Activated naive CD4-positive, alpha-beta T cell treated with anti-CD3 and anti-CD28 coated beads, Interleukin-2, amount 50 U/mL, for 72 hours (primary cell): ENCODE measurements around the gene GTSE1. TPM values are rescaled to one million over a fixed set of nuclear protein-coding genes. Genes with fewer than 3 reads are reported as not detected.

Experiments used
- ATAC-seq, 2 donors: fragments of 150-1000 bp; cut with Tn5 transposase; 2 replicates each; pipeline ENCODE4 v1.10.0; 2021; ENCODE audit warnings: mild to moderate bottlenecking in 2 of 2, moderate library complexity in 2 of 2
- DNase-seq, 2 donors: peaks; one replicate each; pipeline ENCODE4 v3.0.0; 2021 to 2022; ENCODE audit warnings: low spot score in 2 of 2
- H3K27ac Mint-ChIP-seq, 2 donors: one replicate each; pipeline ENCODE4 v1.8.0; 2022; ENCODE audit warnings: mild to moderate bottlenecking in 2 of 2, mixed read lengths in 2 of 2
- H3K36me3 Mint-ChIP-seq, 2 donors: one replicate each; pipeline ENCODE4 v1.8.0; 2022; ENCODE audit warnings: mixed read lengths in 2 of 2
- H3K9me3 Mint-ChIP-seq, 2 donors: one replicate each; pipeline ENCODE4 v1.8.0; 2022; ENCODE audit warnings: mixed read lengths in 2 of 2
- total RNA-seq, 2 donors: library from RNA; stranded (reverse); gene quantifications; one replicate each; pipeline ENCODE4 v1.2.3, GENCODE V29; 2022

GTSE1 gene
- total RNA-seq, 2 donors from 2014 or later = 53.1 to 56.1 TPM

DNA sequence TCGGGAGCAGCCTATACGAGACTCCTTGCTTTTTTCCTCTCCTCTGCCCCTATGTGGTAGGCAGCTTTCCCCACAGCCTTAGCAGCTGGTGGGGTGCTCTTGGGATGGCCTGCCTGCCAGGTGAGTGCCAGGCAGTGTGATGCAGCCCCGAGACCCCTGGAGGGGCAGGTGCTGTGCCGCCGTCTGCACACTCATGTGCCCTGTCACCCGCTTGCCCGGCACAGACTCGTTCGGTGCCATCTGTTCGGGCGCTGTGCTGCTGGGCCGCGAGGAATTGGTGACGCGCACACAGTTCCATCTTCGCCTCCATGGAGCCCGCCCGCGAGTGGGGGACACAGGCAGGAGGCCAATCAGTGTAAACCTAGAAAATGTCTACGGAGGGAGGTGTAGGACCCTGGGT, 54.0 kb downstream of the GTSE1 start:
- Mint-ChIP-seq H3K36me3 (peaks cover 11 to 15% of the 10 kb centered on the region in 2 donors), H3K9me3 (no peaks in the 10 kb centered on the region), H3K27ac (peak overlapping the region in 1 of 2 donors; percentile 39)
- no peak for DNase-seq
- no peak for ATAC-seq

DNA sequence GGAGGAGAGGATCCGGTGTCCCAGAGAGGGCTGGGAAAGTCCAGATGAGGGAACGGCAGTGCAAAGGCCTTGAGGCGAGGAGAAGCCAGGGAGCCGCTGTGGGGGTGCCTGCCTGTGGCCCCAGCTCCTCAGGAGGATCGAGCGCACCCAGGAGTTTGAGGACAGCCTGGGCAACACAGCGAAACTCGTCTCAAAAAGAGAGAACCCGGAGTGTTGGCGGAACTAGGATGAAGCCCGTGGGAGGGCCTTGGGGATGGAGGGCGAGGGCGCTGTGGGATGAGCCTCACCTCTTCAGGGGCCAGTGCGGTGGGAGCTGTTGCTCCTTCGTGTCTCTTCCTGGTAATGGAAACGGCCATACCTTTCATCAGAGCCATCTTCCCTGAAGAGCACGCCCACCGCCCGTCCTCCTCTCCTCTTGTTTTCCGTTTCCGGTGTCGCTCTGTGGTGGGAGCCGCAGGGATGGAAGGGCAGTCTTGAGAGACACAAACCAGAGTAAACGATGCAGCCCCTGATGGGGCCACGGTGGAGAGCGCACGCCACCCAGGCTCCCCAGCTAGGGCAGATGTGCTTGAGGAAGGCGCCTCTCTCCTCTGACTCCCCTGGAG, 54.6 kb downstream of the GTSE1 start:
- DNase-seq = no peak
- H3K9me3 Mint-ChIP-seq = no peaks in the 10 kb centered on the region
- H3K27ac Mint-ChIP-seq = peak overlapping the region in 1 of 2 donors; percentile 39
- peaks cover 5 to 13% of the 10 kb centered on the region in 2 donors for H3K36me3 Mint-ChIP-seq
- ATAC-seq = no peak

DNA sequence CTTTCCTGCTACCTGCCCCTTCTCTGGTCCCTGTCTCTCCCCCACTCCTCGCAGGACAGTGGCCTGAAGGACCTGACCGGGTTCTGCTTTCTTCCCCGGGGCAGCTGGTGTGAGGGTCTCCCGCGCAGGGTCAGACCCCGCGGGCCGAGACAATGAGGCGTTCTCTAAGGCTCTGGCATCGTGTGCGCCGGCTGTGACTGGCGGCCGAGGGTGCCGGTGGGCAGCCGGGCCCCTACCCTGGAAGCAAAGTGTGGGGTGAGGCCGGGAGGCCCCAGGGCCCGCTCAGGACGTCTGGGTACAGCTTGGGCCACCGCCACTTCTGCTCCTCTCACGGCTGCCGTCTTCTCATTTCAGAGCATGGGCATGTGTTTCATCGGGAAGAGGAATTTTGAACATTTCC, 55.1 kb downstream of the GTSE1 start:
- Mint-ChIP-seq H3K9me3 (no peaks in the 10 kb centered on the region), H3K27ac (no peak overlapping the region), H3K36me3 (peaks cover 4 to 10% of the 10 kb centered on the region in 2 donors)
- DNase-seq (no peak), ATAC-seq (no peak)

DNA sequence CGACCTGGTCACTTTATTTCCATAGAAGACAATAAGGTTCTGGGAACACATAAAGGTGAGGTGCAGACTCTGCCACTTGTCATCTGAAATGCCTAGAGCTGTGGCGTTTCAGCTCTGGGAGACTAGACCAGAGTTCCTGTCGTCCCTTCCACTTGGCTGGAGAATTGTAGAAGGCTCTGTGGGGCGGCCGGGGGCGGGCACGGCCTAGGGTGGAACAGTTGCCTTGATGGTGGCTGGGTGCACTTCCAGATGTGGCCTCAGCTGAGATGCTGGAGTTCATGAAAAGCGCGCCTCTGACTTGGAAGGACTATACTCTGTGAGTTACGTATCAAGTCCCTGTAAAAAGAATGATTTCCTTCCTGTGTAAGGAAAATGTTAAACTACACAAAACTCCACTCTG, 55.6 kb downstream of the GTSE1 start:
- DNase-seq (no peak), ATAC-seq (no peak)
- Mint-ChIP-seq H3K9me3 (no peaks in the 10 kb centered on the region), H3K36me3 (peaks cover 4 to 10% of the 10 kb centered on the region in 2 donors), H3K27ac (peak overlapping the region in 1 of 2 donors; percentile 16)

DNA sequence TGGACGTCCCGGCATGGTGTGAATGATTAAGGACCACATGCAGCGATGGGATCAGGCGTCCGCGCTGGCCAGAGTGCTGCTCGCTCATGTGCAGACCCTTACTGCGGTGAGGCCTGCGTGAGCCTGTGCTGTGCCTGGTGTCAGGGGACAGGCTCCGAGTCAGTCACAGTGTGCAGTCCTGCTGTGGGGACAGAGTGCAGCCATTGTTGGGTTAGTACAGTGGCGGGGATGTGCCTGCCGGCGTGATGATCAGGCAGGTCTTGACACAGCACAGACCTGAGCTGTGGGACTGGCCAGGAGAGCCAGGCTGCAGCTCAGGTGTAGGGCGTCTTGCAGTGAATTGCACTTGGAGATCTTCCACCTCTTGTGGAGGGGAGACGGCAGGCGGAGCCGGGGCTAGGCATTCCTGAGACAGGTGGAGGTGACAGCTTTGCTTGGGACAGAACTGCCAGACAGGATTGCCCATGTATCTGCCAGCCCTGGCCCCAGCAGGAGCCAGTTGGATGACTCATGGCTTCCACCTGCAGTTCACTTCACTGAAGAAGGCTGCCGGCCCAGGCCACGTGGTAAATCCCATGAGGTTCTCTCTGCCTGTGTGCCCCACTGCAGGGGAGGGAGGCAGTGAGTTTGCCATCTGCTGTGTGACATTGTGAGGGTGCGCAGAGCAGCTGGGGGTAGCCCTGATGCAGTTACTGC, 56.2 kb downstream of the GTSE1 start:
- DNase-seq (no peak), ATAC-seq (peak in 1 of 2 donors; percentile 42)
- H3K9me3 Mint-ChIP-seq = no peaks in the 10 kb centered on the region
- H3K27ac Mint-ChIP-seq = peak overlapping the region; percentile 9 to 16
- peaks cover 4 to 10% of the 10 kb centered on the region in 2 donors for H3K36me3 Mint-ChIP-seq

DNA sequence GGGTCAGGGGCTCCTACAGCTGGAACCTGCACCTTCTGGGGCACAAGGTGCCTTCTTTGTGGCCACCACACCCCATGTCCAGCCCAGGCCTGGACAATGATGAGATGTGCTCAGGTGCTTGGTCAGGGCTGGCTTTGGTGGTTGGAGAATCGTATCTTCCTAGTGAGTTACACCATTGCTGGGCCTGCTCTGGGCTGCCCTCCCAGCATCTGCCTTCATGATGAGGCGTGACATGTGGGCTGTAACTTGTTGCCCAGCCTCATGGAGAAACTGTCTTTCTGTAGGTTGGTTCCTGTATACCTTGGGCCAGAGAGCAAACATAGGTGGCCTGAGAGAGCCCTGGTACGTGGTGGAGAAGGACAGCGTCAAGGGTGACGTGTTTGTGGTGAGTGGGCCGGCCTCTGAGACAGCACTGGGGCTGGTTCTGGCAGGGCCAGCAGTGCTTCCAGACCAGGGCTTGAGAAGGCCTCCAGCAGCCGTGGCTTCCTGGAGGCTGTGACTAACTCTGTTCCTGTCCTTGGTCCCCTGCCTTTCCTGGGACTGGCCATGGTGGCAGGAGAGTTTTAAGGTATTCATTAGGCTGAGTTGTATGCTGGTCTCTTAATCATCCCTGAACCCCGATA, 56.9 kb downstream of the GTSE1 start:
- peak overlapping the region in 1 of 2 donors; percentile 16 for H3K27ac Mint-ChIP-seq
- ATAC-seq = no peak
- no peaks in the 10 kb centered on the region for H3K9me3 Mint-ChIP-seq
- peaks cover 4 to 14% of the 10 kb centered on the region in 2 donors for H3K36me3 Mint-ChIP-seq
- no peak for DNase-seq

DNA sequence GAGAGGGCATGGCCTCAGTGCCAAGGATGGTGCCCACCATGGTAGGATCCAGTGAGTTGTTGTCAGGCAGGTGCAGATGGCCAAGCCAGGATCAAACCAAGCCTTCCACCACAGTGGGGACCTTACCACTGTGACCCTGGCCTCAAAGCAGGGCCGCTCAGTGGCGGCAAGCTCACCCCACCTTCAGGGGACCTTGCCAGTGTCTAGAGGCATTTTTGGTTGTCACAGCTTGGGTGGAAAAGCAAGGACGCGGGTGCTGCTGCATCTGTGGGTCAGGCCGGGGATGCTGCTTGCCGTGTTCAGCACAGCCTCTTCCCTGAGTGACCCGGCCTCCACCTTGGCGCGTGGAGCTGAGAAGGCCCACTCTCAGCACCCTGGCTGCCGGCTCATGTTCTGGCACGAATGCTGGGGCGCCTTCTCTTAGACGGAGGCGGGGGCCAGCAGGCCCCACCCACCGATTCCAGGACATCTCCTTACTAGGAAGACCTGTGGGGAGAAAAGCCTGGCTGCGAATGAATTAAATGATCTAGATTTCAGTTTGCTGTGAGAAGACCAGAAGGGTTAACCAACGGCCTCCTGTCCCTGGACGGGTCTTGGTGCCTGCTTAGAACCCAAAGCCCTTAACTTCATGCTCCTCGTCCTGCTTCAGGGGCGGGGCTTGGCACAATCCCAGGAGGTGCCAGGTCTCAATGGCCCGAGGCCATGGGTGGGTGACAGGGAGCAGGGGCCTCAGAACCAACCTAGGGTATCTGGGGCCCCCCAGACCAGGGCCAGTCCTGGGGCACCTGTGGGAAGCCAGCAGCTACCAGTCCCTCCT, 57.7 kb downstream of the GTSE1 start:
- peaks cover 4 to 22% of the 10 kb centered on the region in 2 donors for H3K36me3 Mint-ChIP-seq
- DNase-seq = no peak
- H3K9me3 Mint-ChIP-seq = no peaks in the 10 kb centered on the region
- no peak for ATAC-seq
- peak overlapping the region in 1 of 2 donors; percentile 16 for H3K27ac Mint-ChIP-seq

DNA sequence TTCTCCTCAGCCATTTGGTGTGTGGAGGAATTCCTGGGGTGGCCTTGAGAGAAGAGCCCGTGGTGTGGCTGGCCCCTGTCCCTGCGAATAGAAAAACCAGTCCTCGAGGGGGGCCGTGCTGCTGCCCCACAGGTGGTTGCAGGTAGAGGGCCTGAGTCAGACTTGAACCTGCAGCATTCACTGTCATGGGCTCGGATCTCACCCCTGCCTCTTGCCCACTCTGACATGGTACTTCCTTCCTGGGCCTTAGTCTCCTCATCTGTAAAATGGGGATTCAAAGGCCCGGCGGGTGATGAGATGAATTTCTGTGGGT, 58.3 kb downstream of the GTSE1 start:
- Mint-ChIP-seq H3K36me3 (peaks cover 5 to 22% of the 10 kb centered on the region in 2 donors), H3K9me3 (no peaks in the 10 kb centered on the region), H3K27ac (peak overlapping the region in 1 of 2 donors; percentile 66)
- no peak for ATAC-seq
- DNase-seq = no peak

DNA sequence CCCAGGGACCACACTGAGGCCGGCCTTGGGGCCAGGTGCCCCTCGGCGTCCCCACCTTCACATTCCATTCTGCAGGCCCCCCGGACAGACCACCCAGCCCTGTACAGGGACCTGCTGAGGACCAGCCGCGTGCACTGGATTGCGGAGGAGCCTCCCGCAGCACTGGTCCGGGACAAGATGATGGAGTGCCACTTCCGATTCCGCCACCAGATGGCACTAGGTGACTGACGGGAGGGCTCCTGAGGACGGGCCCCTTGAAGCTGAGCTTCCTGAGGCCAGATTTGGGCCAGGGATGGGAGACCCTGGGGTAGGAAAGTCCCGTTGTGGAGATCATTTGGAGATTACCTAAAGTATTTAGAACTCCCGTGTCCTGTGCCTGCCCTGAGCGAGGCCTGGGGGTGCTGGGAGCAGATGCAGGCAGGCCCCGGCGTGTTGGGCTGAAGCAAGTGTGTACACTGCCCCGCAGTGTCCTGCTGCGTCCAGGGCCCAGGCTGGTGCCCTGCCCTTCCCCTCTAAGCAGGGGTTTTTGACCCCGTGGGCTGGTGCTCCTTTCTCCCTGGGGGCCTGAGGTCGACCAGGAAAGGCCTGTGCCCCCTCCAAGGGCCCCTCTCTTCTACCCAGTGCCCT, 58.8 kb downstream of the GTSE1 start:
- ATAC-seq = peak; percentile 57 to 66
- DNase-seq = peak in 1 of 2 donors; percentile 72
- H3K9me3 Mint-ChIP-seq = no peaks in the 10 kb centered on the region
- H3K27ac Mint-ChIP-seq = peak overlapping the region; percentile 66 to 82
- H3K36me3 Mint-ChIP-seq = peaks cover 10 to 22% of the 10 kb centered on the region in 2 donors

DNA sequence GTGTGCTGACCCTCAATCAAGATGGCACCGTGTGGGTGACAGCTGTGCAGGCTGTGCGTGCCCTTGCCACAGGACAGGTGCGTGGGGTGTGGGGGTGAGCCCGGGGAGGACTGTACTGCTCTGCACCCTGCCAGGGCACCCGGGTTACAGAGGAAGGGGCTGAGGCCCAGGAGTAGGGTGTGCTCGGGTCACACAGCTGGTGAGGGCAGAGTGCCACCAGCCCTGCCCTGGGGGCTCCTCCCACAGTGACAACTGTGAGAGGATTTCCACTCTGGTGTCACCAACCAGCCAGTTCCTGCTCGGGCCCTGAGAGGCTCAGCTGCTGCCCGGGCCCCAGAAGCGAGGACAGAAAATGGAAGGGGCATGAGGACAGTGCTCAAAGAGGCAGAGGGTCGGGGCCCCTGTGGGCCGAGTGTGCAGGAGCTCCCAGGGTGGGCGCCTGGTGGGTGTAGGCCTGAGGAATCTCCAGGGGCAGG, 59.4 kb downstream of the GTSE1 start:
- ATAC-seq = no peak
- Mint-ChIP-seq H3K9me3 (no peaks in the 10 kb centered on the region), H3K27ac (peak overlapping the region in 1 of 2 donors; percentile 66), H3K36me3 (peaks cover 9 to 18% of the 10 kb centered on the region in 2 donors)
- no peak for DNase-seq

DNA sequence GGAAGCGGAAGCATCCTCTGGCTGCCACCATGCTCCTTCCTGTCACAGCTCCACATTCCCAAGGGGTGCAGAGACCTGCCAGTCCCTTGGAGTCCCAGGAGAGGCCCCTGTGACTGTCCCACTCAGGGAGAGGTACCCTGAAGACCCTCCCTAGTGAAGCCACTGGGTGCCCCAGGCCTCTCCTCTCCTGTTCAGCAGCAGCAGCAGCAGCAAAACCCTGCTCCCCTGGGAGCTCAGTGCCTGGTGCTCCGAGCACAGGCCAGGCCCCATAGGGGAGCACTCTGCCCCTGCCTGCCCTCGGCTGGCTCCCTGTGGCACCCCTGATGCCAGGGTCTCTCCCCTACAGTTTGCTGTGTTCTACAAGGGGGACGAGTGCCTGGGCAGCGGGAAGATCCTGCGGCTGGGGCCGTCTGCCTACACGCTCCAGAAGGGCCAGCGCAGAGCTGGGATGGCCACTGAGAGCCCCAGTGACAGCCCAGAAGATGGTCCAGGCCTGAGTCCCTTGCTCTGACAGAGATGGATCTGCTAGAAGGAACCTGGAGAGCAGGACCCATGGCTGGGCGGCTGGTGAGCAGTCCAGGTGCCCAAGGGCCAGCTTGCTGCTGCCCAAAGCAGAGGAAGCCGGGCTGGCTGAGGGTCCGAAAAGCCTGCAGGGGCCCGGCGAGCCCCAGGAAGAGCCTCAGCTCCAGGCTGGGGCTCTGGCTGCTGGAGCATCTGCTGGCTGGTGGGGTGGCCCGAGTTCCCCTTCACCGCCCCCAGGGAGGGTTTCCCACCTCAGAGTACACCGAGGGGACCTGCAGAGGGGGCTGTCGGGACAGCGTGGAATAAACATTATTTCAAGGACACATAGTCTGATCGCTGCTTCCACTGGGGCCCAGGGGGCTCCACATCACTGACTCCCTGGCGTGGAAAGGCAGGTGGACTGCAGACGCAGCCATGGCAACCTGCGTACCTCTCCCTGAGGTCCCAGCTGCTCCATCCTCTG, 60.1 kb downstream of the GTSE1 start:
- Mint-ChIP-seq H3K27ac (peak overlapping the region in 1 of 2 donors; percentile 66), H3K9me3 (no peaks in the 10 kb centered on the region), H3K36me3 (peaks cover 9 to 18% of the 10 kb centered on the region in 2 donors)
- no peak for ATAC-seq
- no peak for DNase-seq

DNA sequence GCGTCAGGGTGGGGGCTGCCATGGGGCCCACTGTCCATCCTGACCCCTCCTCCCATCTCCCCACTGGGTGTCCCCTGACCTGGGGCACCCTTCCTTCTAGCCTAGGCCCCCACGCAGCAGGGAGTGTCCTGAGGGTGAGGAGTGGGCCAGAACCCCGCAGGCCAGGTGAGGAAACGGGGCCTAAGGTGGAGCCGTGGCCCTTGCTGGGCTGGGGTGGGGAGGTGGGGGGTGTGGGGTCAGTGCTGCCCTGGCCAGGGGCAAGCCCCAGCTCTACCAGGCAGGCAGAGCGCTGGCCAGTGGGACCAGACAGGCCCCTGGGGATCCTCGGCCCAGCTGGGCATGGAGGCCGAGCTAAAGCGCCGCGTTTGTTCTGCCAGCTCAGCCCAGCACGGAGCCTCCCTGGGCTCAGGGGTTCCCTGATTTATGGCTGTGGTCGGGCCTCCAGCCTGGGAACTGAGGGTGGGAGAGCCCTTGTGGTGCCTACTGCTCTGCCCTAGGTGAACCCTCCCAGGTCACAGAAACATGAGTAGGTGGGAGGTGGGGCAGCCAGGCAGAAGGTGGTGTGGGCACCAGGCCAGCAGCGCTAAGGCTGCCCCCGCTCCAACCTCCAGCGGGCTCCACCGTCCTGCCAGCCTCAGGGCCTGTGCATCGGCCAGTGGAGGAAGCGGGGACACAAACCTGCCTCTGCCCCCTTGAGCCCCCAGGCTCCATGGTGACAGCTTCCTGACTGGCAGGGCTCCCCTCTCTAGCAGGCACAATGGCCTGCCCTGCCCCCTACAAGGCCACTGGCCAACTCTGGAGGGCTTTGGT, 61.2 kb downstream of the GTSE1 start:
- peaks cover 9 to 18% of the 10 kb centered on the region in 2 donors for H3K36me3 Mint-ChIP-seq
- peak overlapping the region in 1 of 2 donors; percentile 67 for H3K27ac Mint-ChIP-seq
- DNase-seq (no peak), ATAC-seq (no peak)
- H3K9me3 Mint-ChIP-seq = no peaks in the 10 kb centered on the region

DNA sequence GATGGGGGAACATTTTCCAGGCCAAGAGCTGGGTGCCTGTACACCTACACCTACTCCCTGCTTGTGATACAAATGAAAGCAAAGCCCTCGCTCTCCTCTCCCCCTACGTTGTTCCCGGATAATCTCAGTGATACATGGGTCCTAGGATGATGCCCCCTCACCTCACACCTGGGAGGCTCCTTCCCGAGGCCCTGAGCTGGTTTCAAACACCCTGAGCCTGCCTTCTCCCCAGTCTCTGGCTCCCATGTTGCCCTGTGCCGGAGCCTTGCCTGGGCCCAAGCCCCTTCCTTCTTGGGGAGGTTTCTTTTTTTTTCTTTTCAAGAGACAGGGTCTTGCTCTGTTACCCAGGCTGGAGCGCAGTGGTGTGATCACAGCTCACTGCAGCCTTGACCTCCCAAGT, 62.1 kb downstream of the GTSE1 start:
- Mint-ChIP-seq H3K9me3 (no peaks in the 10 kb centered on the region), H3K27ac (peak overlapping the region in 1 of 2 donors; percentile 67), H3K36me3 (peaks cover 9 to 18% of the 10 kb centered on the region in 2 donors)
- DNase-seq (no peak), ATAC-seq (no peak)

DNA sequence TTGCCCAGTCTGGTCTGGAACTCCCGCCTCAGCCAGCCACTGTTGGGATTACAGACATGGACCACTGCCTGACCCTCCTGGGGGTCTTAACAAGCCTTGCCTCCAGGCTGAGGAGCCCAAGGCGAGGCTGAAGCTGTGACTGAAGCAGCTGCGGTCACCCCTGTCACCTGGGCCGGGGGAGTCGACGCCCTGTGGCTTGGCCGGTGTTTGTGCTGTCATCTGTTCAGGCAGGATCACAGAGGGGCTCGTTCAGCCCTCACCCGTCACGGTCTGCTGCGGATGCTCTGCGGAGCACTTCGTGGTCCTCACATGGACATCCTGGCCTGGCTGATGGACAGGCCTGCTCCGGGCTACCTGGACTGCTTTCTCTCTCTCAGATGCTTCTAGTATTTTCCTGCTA, 62.7 kb downstream of the GTSE1 start:
- Mint-ChIP-seq H3K9me3 (no peaks in the 10 kb centered on the region), H3K36me3 (peaks cover 9 to 18% of the 10 kb centered on the region in 2 donors), H3K27ac (peak overlapping the region in 1 of 2 donors; percentile 38)
- ATAC-seq (no peak), DNase-seq (no peak)

DNA sequence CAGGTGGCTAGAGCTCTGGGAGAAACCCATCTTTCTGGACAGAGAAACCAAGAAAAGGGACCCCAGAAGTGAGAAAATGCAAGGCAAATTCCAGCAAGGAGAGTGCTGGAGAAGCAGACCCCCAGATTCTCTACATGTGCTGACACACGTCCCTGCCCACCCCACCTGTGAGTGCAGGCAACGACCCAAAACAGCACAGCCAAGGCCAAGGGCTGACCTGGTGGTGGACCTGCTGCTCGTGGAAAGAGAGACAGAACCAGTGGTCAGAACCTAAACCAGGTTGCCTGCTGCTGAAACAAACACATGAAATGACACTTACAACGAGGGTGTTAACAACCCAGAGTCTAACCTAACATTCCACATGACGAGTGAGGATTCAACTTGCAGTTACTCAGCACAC, 63.4 kb downstream of the GTSE1 start:
- ATAC-seq (no peak), DNase-seq (no peak)
- H3K36me3 Mint-ChIP-seq = peaks cover 9 to 18% of the 10 kb centered on the region in 2 donors
- H3K27ac Mint-ChIP-seq = peak overlapping the region in 1 of 2 donors; percentile 38
- no peaks in the 10 kb centered on the region for H3K9me3 Mint-ChIP-seq
